CD4-positive, alpha-beta T cell (primary cell): ENCODE results near the gene ITGB6. TPM values are rescaled to one million over a fixed set of nuclear protein-coding genes. Genes with fewer than 3 reads are reported as not detected.

Experiments
- ATAC-seq: fragments of 200-7000 bp; cut with Tn5 transposase; one replicate; pipeline ENCODE4 v1.10.0; 2022; ENCODE audit warnings: mild to moderate bottlenecking; ENCODE audit not compliant: poor library complexity
- CTCF ChIA-PET: fragments of 350-600 bp; sonication (Branson Sonifier 250); formaldehyde crosslinking; loops from one replicate; lab custom pipeline; 2021; ENCODE audit warnings: antibody characterized with exemption, inconsistent platforms; lab: Charles Lee
- POLR2A ChIA-PET: fragments of 350-600 bp; sonication (Branson Sonifier 250); formaldehyde crosslinking; loops from one replicate; lab custom pipeline; 2021; ENCODE audit warnings: antibody characterized with exemption, inconsistent platforms; lab: Charles Lee
- DNase-seq, 14 experiments: peaks; one replicate each; pipeline ENCODE4 v3.0.0-alpha.2; 2013 to 2020; ENCODE audit warnings: mixed read lengths in 2 of 14
- H3K27ac ChIP-seq, 2 donors: one replicate each; pipeline versions ENCODE4 v1.5.1 to v1.7.0; 2013; ENCODE audit warnings: low read length in 2 of 2, low read depth in 1 of 2, mild to moderate bottlenecking in 1 of 2
- H3K27me3 ChIP-seq, 2 experiments: 1 replicate in 1 of 2; 2 replicates in 1 of 2; pipeline versions ENCODE4 v1.6.1 to v1.7.0; 2013; ENCODE audit warnings: low read length in 2 of 2, control low read depth in 1 of 2, mild to moderate bottlenecking in 1 of 2, moderate library complexity in 1 of 2; ENCODE audit not compliant: insufficient read depth in 2 of 2, control insufficient read depth in 1 of 2
- H3K36me3 ChIP-seq: one replicate; pipeline ENCODE4 v1.6.1; 2013; ENCODE audit warnings: low read length, control low read depth; ENCODE audit not compliant: insufficient read depth
- H3K4me1 ChIP-seq: one replicate; pipeline ENCODE4 v1.6.1; 2013; ENCODE audit warnings: low read length, control low read depth; ENCODE audit not compliant: insufficient read depth
- H3K4me3 ChIP-seq: one replicate; pipeline ENCODE4 v1.5.1; 2013; ENCODE audit warnings: mild to moderate bottlenecking, low read length, moderate library complexity
- H3K9me3 ChIP-seq, 2 experiments: 1 replicate in 1 of 2; 2 replicates in 1 of 2; pipeline versions ENCODE4 v1.6.1 to v1.7.0; 2013; ENCODE audit warnings: low read length in 2 of 2, mild to moderate bottlenecking in 2 of 2, control low read depth in 1 of 2, moderate library complexity in 1 of 2; ENCODE audit not compliant: control insufficient read depth in 1 of 2, insufficient read depth in 1 of 2
- H3K27ac Mint-ChIP-seq: one replicate; pipeline ENCODE4 v1.8.0; 2020; ENCODE audit warnings: mixed read lengths
- H3K27me3 Mint-ChIP-seq: one replicate; pipeline ENCODE4 v1.8.0; 2021; ENCODE audit warnings: mixed read lengths
- H3K36me3 Mint-ChIP-seq: one replicate; pipeline ENCODE4 v1.8.0; 2021; ENCODE audit warnings: low read depth, mixed read lengths
- H3K4me1 Mint-ChIP-seq: one replicate; pipeline ENCODE4 v1.8.0; 2021; ENCODE audit warnings: low read depth, mixed read lengths
- H3K4me3 Mint-ChIP-seq: one replicate; pipeline ENCODE4 v1.8.0; 2020; ENCODE audit warnings: mild to moderate bottlenecking, mixed read lengths
- H3K9me3 Mint-ChIP-seq: one replicate; pipeline ENCODE4 v1.8.0; 2020; ENCODE audit warnings: mixed read lengths
- intact Hi-C, 2 experiments: fragments of 100-400 bp; cut with DNase I in 1 of 2; cut with micrococcal nuclease in 1 of 2; formaldehyde crosslinking; loops; one replicate each; pipeline versions ENCODE4 v1.15.1 to v1.9.0; 2023 to 2025; cut with DNase I, micrococcal nuclease
- total RNA-seq, 174 experiments: library from RNA in 2 of 174; stranded (reverse) in 2 of 174; gene quantifications; one replicate each; pipeline ENCODE4 v1.2.3 and lab custom pipeline; 2021 to 2026
- TF ChIP-seq, protein P1 (sequence below): fragments of 200-600 bp; IDR thresholded peaks from one replicate; pipeline ENCODE4 v1.8.0; 2022; ENCODE audit warnings: antibody characterized with exemption, mild to moderate bottlenecking

The ITGB6 gene
- total RNA-seq, 2 experiments from 2014 or later = not detected

- H3K4me3 Mint-ChIP-seq = no peak overlapping the region
- Histone ChIP-seq H3K36me3 (no peaks in the 10 kb centered on the region), H3K4me3 (no peak overlapping the region), H3K27ac (no peak overlapping the region), H3K9me3 (no peaks in the 10 kb centered on the region), H3K4me1 (no peaks in the 10 kb centered on the region), H3K27me3 (no peaks in the 10 kb centered on the region)
- TF ChIP-seq, protein P1, sequence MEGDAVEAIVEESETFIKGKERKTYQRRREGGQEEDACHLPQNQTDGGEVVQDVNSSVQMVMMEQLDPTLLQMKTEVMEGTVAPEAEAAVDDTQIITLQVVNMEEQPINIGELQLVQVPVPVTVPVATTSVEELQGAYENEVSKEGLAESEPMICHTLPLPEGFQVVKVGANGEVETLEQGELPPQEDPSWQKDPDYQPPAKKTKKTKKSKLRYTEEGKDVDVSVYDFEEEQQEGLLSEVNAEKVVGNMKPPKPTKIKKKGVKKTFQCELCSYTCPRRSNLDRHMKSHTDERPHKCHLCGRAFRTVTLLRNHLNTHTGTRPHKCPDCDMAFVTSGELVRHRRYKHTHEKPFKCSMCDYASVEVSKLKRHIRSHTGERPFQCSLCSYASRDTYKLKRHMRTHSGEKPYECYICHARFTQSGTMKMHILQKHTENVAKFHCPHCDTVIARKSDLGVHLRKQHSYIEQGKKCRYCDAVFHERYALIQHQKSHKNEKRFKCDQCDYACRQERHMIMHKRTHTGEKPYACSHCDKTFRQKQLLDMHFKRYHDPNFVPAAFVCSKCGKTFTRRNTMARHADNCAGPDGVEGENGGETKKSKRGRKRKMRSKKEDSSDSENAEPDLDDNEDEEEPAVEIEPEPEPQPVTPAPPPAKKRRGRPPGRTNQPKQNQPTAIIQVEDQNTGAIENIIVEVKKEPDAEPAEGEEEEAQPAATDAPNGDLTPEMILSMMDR = no peak
- no peaks in the 10 kb centered on the region for H3K36me3 Mint-ChIP-seq
- H3K4me1 Mint-ChIP-seq = no peaks in the 10 kb centered on the region
- no peak for ATAC-seq
- H3K27ac Mint-ChIP-seq = no peak overlapping the region
- H3K27me3 Mint-ChIP-seq = no peaks in the 10 kb centered on the region
- intact Hi-C loops = no loop called here
- POLR2A ChIA-PET = no interaction called here
- H3K9me3 Mint-ChIP-seq = no peaks in the 10 kb centered on the region
- CTCF ChIA-PET = no interaction called here
- no peak for DNase-seq
These were observed 39.4 kb upstream of the ITGB6 start for GRCh38 chr2:160239436-160239835.

DNA sequence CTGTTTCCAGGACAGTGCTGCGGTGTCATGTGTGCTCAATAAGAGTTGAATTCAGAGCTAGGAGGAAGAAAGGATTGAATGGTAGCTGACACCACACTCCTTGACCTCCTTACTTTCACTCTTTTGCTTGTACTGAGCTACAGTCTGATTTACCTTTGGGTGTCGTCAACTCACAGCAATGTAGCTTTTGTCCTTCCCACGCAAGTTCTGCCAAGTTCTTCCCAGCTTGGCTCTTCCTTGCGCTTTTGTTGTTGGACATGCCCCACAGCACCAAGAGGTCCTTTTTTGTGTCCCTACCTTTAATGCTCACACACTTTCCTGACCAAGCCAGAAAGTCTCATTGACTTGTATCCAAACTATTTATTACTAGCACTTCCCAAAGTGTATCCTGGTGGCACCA, 38.3 kb upstream of the ITGB6 start:
- ChIA-PET CTCF (no interaction called here), POLR2A (no interaction called here)

GRCh38 chr2:160232905-160233475, 32.9 kb upstream of the ITGB6 start:
- no peak overlapping the region for H3K27ac ChIP-seq
- ATAC-seq = no peak
- no peak overlapping the region for H3K27ac Mint-ChIP-seq
- POLR2A ChIA-PET = no interaction called here
- no peaks in the 10 kb centered on the region for H3K36me3 Mint-ChIP-seq
- H3K4me3 Mint-ChIP-seq = no peak overlapping the region
- no peak overlapping the region for H3K4me3 ChIP-seq
- H3K27me3 ChIP-seq = no peaks in the 10 kb centered on the region
- no peaks in the 10 kb centered on the region for H3K9me3 Mint-ChIP-seq
- DNase-seq = no peak
- H3K4me1 ChIP-seq = no peaks in the 10 kb centered on the region
- no peaks in the 10 kb centered on the region for H3K27me3 Mint-ChIP-seq
- H3K36me3 ChIP-seq = no peaks in the 10 kb centered on the region
- H3K4me1 Mint-ChIP-seq = no peaks in the 10 kb centered on the region
- intact Hi-C loops = no loop called here
- CTCF ChIA-PET = no interaction called here
- TF ChIP-seq, protein P1 = no peak
- H3K9me3 ChIP-seq = no peaks in the 10 kb centered on the region

More for the DNA sequence above, 38.3 kb upstream of the ITGB6 start:
- TF ChIP-seq, protein P1 = no peak
- H3K4me1 ChIP-seq = no peaks in the 10 kb centered on the region
- H3K4me3 ChIP-seq = no peak overlapping the region
- Mint-ChIP-seq H3K27ac (no peak overlapping the region), H3K4me1 (no peaks in the 10 kb centered on the region), H3K9me3 (no peaks in the 10 kb centered on the region), H3K4me3 (no peak overlapping the region), H3K36me3 (no peaks in the 10 kb centered on the region), H3K27me3 (no peaks in the 10 kb centered on the region)
- H3K36me3 ChIP-seq = no peaks in the 10 kb centered on the region
- no peak overlapping the region for H3K27ac ChIP-seq
- no peaks in the 10 kb centered on the region for H3K9me3 ChIP-seq
- no peaks in the 10 kb centered on the region for H3K27me3 ChIP-seq
- no peak for ATAC-seq
- no peak for DNase-seq
- intact Hi-C loops = no loop called here
